ENCODE measurements around the gene RADX.
A peak's percentile ranks its signal among the peaks of the same experiment; 100 is the strongest.
"Not testable (repeated sequence)": the region's sequence is repeated elsewhere in the genome, so short reads cannot be mapped to it uniquely, and the experiment has no call there.

Gene RADX

DNA sequence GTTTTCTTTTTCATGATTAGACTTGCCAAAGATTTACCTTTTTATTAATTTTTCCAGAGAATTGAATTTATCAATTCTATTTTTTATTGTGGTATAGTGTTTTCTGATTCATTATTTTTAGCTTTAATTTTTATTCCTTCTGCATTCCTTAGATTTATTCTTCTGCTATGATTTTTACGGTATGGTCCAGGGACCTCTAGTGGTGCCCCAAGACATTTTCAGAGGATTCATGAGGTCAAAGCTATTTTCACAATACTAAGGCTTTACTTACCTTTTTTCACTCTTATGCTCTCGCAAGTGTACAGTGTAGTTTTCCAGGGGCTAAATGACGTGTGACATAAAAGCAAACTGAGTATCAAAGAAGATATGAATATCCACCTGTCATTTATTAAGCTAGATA lies 8.0 kb downstream of the RADX start:
- no peak overlapping the region for H3K27ac ChIP-seq
- DNase-seq (ENCODE audit: low spot score), result no peak
- ChIA-PET POLR2A (ENCODE audit: low non-redundant PET) (no interaction called here), CTCF (interaction anchor here (0.9 to 1.6 kb wide), 3 partner anchors 16 to 171 kb away, joined by 4 to 6 read pairs (median 6); no protein-coding TSS in a partner anchor)
- TF ChIP-seq, protein P1, sequence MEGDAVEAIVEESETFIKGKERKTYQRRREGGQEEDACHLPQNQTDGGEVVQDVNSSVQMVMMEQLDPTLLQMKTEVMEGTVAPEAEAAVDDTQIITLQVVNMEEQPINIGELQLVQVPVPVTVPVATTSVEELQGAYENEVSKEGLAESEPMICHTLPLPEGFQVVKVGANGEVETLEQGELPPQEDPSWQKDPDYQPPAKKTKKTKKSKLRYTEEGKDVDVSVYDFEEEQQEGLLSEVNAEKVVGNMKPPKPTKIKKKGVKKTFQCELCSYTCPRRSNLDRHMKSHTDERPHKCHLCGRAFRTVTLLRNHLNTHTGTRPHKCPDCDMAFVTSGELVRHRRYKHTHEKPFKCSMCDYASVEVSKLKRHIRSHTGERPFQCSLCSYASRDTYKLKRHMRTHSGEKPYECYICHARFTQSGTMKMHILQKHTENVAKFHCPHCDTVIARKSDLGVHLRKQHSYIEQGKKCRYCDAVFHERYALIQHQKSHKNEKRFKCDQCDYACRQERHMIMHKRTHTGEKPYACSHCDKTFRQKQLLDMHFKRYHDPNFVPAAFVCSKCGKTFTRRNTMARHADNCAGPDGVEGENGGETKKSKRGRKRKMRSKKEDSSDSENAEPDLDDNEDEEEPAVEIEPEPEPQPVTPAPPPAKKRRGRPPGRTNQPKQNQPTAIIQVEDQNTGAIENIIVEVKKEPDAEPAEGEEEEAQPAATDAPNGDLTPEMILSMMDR (conservative IDR thresholded peaks at IDR 0.05; ENCODE audit: low read depth), result peak; percentile 22; the same call in 1 of the 2 replicates

GRCh38 chrX:106621836-106622235 lies 10.1 kb downstream of the RADX start:
- POLR2A ChIA-PET (ENCODE audit: low non-redundant PET), result no interaction called here
- CTCF ChIA-PET, result no interaction called here

GRCh38 chrX:106626789-106627188 lies 15.0 kb downstream of the RADX start:
- CTCF ChIA-PET, result no interaction called here
- POLR2A ChIA-PET (ENCODE audit: low non-redundant PET), result no interaction called here
- no peak for DNase-seq (ENCODE audit: low spot score)
- no peak overlapping the region for H3K27ac ChIP-seq
- TF ChIP-seq, protein P1 (conservative IDR thresholded peaks at IDR 0.05; ENCODE audit: low read depth), result no peak

More at GRCh38 chrX:106621836-106622235, 10.1 kb downstream of the RADX start:
- H3K27ac ChIP-seq, result no peak overlapping the region
- no peak for DNase-seq (ENCODE audit: low spot score)
- TF ChIP-seq, protein P1 (conservative IDR thresholded peaks at IDR 0.05; ENCODE audit: low read depth), result no peak

GRCh38 chrX:106631615-106632014 lies 19.8 kb downstream of the RADX start:
- ChIA-PET POLR2A (ENCODE audit: low non-redundant PET) (no interaction called here), CTCF (no interaction called here)
- no peak for DNase-seq (ENCODE audit: low spot score)
- no peak overlapping the region for H3K27ac ChIP-seq
- TF ChIP-seq, protein P1 (conservative IDR thresholded peaks at IDR 0.05; ENCODE audit: low read depth), result no peak

DNA sequence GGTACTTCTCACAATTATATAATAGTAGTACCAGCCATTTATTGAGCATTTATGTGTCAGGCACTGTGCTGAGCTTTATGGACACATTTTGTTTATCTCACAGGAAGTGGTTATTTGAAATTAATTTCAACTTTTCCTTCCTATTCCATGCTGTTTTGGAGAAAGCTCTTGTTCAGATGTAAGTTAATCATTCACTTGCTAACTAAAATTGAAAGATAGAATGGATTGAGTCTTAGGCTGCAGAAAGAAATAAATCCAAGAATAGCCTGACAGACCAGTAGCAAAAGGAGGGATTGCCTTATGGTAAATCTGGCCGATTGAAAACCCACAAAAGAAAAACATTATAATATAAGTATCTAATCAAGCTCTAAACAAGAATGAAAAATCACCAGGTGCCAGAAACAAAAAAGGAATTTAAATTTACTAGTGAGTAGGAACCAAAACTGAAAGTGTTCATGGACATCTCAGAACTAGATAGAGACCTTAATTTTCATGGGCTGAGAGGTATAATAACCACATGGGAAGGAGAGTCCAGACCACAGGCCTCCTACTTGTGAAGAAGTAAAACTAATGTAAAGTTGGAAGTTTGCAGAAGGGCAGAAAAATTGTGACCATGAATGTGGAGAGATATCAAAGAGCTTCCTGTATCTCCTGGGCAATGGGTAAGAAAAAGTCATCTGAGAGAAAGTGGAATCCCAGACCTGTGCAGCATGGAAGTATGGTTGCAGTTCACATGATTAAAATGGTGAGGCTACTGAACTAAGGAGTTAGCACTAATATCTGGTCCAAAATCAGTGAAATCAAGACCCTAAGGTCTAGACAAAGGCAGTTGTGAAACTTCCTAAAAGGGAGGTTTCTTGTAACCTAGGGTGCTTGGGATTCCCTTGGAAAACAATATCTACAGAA lies 38.0 kb downstream of the RADX start:
- no peak overlapping the region for H3K27ac ChIP-seq
- TF ChIP-seq, protein P1 (conservative IDR thresholded peaks at IDR 0.05; ENCODE audit: low read depth), result no peak
- CTCF ChIA-PET, result interaction anchor here (0.6 kb wide), 1 partner anchor 917 kb away, joined by 3 read pairs; no protein-coding TSS in a partner anchor
- POLR2A ChIA-PET (ENCODE audit: low non-redundant PET), result no interaction called here
- no peak for DNase-seq (ENCODE audit: low spot score)

DNA sequence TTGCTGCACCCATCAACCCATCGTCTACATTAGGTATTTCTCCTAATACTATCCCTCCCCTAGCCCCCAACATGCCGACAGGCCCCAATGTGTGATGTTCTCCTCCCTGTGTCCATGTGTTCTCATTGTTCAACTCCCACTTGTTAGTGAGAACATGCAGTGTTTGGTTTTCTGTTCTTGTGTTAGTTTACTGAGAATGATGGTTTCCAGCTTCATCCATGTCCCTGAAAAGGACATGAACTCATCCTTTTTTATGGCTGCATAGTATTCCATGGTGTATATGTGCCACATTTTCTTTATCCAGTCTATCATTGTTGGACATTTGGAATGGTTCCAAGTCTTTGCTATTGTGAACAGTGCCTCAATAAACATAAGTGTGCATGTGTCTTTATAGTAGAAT lies 41.8 kb downstream of the RADX start:
- POLR2A ChIA-PET (ENCODE audit: low non-redundant PET); H3K27ac ChIP-seq; DNase-seq (ENCODE audit: low spot score); CTCF ChIA-PET: not testable (repeated sequence)

DNA sequence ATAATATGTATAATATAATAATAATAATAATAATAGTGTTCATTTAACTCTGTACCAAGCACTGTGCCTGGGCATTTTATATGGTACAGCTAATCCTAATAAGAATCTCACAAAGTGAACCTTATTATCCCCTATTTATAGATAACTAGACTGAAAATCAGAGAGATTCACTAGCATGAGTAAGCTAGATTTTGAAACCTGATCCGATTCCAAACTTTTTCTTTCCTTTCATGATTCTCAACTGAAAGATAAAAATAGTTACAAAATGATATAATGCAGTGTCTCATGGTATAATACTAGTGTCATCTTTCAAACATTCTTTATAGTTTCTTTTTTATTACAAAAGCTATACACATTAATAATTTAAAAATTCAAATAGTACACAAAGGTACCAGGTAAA lies 58.9 kb downstream of the RADX start:
- TF ChIP-seq, protein P1 (conservative IDR thresholded peaks at IDR 0.05; ENCODE audit: low read depth), result no peak
- POLR2A ChIA-PET (ENCODE audit: low non-redundant PET), result no interaction called here
- no peak overlapping the region for H3K27ac ChIP-seq
- DNase-seq (ENCODE audit: low spot score), result no peak
- CTCF ChIA-PET, result interaction anchor here (0.7 kb wide), 1 partner anchor 92 kb away, joined by 3 read pairs; no protein-coding TSS in a partner anchor

Data from RWPE1 (cell line).